Fibroblast of skin of abdomen (primary cell): Measurements from ENCODE around the gene UAP1.

Experiments
- DNase-seq: peaks from one replicate; pipeline ENCODE4 v3.0.0-alpha.2; 2013

UAP1 gene

DNA sequence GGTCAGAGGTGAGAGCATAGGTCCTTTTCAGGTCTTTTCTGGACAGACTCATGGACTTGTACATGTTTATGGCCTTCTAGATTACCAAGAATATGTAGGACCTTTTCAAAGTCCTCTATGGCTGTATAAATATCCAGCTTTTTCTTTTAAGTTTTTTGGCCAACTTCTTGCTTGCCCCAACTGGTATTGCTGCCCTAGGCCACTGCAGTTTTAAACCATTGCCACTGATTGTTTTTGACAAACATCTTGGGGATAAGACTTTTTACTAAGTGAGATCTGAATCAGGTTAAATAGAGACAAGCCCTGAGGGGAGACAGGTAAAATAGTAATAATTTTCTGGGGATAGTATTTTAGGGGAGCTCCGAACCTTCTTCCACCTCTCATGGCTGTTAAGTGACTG lies 56.0 kb downstream of the UAP1 start:
- DNase-seq: no peak

DNA sequence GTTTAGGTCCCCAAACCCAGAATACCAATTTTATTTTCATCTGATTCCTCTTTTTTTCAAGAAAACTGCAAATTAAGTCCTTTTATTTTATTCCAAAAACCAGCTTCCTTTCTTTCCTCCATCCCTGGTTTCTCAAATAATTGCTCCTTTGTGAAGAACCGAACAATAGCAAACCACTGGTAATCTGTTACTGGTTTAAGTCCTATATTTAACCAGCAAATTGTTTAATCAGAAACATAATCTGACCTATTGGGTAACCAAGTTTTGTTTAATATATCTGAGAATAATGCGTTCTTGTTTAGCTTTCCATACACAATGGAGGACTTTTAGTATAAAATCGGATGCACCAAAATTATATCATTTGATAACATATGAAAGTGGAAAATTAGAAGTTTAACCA lies 57.6 kb downstream of the UAP1 start:
- DNase-seq: no peak

DNA sequence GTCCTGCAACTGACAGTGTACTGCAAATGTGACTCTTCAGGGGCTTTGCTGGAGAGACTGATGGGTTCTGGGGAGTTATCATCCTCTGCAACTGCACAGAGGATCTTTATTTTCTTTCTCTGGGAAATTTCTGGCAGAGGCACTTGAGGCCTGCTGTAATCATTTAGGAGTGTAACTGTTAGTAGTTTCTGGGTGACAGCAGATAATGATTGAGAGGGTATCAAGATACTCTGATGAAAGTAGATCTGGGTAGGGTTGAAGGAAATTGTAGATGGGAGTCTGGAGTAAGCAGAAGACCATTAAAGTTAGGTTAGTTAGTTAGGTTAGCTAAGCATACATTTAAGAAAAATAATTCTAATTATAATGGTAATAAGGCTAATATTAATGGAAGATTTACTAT lies 59.7 kb downstream of the UAP1 start:
- no peak for DNase-seq

DNA sequence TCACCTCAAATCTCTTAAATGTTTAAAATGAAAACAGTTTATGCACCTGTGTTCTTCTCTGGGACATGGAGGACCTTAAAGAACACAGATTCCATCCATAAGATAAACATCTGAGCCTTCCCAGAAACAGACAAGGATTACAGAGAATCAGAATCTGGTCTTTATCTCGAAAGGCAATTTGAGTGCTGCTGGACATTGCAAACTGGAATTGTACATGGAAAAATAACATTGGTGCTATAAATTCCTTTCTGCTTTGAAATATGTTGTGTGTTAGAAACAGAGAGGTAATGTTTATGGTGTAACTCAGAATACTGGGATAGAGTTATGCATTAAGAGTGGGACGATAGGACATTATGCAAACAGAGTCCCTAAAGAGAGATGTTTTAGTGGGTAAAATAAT lies 64.2 kb downstream of the UAP1 start:
- DNase-seq: no peak

DNA sequence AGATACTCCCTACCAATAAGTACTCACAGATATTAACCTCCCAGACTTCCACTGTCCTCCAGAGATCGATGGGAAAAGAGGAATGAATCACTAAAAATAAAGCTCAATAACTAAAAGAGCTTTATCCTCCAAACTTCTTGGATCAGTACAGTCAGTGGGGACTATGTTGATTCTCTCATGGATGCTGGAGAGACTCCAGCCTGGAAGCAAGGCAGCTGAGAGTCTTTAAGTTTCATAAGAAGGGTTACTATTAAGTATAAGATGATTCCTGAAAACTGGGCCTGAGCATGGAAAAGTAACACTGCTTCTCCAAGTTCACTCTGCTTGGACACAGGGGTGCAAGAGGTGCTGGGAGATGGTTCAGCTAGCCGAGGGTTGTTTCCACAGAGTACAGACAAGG lies 64.6 kb downstream of the UAP1 start:
- peak; percentile 28 for DNase-seq

DNA sequence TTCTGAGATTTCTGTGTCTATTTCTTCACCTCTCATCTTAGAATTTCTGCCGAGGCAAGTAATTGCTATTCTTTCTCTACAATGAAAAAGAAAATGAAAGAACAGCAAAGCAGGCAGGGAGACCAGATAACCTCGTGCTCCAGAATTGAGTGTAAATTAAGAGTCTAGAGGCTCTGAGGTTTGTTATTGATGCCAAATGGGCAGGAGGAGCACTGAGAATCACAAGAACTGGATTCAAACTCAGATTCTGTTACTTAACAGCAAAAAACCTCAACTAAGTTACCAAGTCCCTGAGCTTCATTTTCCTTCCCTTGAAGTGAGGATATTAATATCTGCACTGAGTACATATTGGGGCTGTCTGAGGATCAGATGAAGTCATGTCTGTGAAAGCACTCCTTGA lies 65.2 kb downstream of the UAP1 start:
- no peak for DNase-seq

DNA sequence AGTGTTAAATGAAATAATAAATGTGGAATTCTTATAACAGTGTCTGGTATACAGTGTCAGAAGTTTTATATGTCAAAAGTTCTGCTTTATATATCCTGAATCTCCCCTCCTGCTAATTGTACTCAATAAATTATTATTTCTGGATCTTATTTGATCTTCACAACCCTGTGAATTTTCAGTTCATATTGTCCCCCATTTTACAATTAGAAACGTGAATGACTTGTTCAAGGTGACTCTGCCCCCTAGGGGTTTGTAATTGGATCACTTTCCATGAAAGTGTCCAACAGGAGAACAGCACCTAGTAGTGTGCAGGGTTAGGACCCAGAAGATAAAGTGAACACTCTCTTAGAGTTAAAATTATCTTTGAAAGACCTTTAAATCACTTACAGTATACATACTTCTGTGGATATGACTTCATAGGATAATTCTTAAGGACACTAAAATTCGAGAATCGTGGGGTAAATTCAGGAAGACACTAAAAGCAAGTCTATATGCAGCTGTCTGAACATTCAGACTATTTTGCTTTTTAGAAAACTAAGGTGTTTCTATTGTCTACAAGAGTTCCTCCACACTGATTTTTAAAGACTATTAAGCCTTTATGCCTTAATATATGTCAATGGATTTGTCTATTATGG lies 66.3 kb downstream of the UAP1 start:
- DNase-seq: peak; percentile 47

DNA sequence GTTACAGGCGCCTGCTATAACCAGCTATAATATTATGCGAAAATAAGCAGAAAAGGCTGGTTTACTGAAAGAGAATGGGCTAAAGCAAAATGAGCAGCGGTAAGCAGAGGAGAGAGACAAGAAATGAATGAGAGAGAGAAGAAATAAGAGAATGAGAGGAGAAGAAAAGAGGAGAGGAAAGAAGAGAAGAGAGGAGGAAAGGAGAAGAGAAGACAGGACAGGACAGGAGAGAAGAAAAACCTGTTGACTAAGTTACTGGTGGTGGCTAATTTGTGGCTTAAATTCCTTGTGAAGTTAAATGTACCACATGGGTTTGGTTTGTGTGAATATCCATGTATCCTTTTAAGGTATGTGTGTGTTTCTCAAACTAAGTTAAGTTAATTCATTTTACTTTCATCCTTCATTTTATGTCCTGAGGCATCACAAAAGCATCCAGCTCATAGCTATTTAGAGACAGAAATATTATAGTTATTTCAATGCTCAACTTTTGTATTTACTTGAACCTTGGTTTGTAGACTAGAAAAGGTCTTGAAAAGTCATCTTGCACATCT lies 67.6 kb downstream of the UAP1 start:
- peak; percentile 82 for DNase-seq

DNA sequence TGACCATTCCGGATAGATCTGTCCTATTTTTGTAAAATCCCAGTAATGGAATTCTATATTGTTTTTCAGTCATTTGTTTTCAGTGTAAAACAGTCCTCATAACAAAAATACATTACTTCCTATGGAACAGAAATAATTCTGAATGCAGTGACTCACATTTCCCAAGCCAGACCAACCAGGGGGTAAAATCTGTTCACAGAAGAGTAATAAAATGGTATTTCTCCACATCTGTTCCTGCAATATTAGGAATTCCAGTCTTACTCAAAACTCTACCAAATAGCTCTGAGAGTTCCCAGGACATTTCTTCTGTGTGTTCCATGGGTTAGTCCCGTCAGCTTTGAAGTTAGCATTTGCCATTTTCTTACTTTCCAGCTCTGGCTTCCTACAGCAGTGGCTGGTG lies 68.1 kb downstream of the UAP1 start:
- peak; percentile 93 for DNase-seq

DNA sequence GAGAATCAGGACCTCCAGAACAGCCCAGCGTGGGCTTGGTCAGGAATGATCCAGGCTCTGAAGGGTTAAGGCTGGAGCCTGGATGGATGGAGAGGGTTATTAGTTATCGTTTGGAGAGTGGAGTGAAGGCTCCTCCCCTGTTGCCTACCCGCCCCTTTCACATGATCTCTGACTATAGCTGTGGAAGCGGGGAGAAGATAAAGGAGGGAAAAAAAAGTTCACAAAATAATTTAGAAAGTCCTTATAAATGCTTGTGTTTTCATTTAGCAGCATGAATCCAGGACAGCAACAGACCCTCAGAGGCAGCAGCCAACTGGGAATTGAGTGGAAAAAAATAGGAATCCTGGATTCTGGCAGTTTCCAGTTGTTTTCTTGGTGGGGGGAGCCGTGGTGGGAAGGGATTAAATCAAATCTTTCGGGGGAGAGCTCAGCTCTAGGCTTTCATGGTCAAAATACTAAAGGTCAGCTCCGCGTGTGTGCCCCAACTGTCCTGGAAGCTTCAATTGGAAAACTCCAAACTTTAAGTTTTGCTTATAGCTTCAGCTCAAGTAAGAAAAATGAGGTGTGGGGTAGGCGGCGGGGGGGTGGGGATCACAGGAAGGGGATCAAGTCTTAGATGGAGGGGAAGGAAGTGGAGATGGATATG lies 70.1 kb downstream of the UAP1 start:
- DNase-seq: peak; percentile 84

DNA sequence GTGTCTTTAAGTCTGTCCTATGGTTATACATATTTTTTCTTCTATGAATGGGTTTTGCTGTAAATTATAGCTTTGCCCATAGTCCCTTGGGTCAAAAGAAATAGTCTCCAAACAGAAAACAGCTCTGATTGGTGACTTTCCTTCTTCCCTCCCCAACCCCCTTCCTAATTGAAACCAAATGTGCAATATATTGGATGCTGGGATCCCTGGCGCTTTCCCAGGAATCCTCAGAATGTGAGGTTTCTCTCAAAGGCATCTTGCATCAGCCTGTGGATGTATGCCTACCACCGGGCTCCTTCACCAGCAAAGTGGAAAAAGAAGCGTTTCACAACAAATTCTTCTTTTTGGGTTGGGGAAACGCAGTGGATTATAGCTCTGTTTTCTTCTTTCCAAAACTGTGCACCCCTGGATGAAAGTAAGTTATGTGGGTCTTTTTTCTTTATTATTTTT lies 70.7 kb downstream of the UAP1 start, which contains the start of gene DDR2:
Gene DDR2 (plus strand): TSS at position 248 of the 450 bp plus-strand sequence. CDS start 86,600 bp downstream, outside the sequence.
- DNase-seq: peak; percentile 99

DNA sequence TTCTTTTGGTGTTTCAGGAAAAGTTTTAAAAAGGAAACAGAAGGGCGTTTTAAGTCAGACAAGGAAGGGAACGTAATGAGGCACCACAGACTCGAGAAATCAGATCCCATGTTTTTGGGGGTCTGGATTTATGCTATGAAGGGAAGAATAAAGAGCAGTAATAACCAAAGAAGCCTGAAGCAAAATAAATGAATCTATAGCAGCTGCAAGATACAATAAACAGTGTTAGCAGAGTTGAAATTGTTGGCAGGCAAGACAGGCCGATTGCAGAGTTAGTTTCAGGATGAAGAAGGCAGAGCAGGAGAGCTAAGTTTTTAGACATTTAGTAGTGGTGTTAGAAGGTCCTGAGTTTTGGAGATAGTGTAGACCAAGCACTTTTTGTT lies 71.2 kb downstream of the UAP1 start:
- DNase-seq: peak; percentile 23

DNA sequence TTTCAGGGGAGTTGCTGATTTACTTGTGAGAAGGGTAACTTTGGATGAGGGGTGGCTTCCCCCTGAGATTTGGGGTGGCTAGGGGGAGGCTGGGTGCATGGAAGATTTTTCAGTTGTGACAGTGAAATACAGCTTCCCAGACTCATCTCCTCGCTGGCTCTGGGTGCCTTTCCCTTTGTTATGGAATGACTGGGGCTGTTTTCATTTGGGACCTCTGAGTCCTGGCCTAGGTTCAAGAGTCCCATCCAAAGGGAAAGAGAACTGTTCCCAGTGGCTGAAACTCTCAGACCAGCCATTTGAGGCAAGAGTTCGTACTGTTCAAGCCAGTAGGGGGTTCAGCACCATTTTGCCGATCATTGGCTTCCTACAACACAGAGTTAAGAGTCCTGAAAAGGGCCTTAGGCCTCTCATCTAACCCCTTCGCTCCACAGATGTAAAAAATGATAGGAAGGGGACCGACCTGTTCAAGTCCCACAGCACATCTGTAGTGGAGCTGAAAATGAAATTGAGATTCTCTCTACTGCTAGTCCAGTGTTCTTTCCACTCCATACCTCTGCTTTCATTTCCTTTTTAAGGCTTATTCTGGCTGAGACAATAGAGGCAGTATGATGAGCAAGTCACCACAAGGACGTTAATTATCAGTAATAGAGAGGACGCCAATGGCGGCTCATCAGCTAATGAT lies 71.7 kb downstream of the UAP1 start:
- DNase-seq: peak; percentile 68

DNA sequence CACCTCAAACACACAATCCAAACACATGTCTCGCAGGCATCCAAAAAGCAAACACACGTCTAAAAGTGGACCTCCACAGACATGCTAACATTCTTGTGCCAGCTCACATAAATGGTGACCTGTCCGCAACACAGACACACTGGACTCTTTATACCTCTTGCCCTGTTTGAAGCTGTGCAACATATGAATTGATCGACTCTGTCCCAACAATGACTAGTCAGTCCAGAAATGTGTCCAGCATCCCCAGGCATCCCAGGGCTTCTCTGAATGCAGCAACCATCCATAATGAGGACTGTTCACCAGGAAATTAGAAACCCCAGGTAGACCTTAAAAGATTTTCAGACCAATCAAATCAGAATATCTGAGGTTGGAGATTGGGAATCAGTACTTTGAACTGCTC lies 73.9 kb downstream of the UAP1 start:
- no peak for DNase-seq

DNA sequence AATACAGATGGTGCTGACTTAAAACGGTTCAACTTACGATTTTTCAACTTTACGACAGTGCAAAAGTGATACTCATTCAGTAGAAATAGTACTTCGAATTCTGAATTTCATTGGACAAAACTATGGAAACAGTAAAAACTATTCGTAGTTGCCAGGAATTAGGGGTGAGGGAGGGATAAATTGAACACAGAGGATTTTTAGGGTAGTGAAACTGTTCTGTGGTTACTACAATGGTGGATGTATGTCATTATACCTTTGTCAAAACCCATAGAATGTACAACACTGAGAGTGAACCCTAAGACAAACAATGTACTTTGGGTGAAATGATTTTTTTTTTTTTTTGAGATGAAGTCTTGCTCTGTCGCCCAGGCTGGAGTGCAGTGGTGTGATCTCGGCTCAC lies 78.2 kb downstream of the UAP1 start:
- DNase-seq: no peak

DNA sequence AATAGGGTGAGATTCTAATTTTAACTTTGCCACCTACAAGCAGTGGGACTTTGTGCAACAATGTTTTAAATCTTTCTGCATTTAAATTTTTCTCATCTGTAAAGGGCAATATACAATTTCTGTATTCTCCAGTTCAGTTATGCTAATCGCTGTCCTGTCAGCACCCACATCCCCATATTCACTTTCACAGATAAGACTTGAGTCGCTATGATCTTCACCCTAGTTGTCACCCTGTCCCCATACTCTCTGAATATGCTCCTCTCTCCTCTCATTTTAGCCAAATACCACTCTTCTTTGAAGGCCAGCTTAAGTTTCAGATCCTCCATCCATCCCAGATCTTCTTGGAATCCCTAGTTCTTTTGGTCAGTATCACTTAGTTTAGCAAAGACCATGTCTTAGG lies 79.6 kb downstream of the UAP1 start:
- no peak for DNase-seq

DNA sequence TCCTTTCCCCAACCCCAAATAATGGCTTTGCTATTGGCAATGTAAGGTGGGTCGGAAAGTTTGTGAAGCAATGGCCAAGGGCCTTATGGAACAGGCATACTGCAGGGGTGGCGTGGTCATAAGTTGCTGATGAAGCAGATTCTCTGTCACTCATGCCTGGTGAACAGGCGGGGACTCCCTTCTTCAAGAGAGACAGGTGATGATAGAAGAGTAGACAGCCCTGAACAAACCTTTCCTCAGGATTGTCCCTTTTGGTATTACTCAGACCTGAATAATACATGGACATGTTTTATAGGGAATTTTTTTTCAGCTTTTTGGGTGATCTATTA lies 83.4 kb downstream of the UAP1 start:
- DNase-seq: no peak

DNA sequence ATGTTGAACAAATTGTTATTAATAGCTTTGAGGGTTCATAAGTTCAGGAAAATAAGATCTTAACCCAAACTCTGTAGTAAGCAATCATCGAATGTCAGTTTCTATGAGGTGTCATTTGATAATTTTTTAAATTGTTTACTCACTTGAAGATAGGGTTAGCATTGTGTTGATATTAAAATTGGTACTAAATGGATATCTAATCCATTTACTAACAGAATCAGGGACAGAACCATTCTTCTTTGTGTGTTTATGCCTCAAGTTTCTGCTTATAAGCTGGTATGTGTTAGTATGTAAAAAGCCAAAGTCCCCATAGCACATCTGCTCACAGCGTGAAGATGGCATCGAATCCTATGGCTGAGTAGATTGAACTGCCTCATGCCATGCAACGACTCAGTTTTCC lies 84.1 kb downstream of the UAP1 start:
- no peak for DNase-seq

DNA sequence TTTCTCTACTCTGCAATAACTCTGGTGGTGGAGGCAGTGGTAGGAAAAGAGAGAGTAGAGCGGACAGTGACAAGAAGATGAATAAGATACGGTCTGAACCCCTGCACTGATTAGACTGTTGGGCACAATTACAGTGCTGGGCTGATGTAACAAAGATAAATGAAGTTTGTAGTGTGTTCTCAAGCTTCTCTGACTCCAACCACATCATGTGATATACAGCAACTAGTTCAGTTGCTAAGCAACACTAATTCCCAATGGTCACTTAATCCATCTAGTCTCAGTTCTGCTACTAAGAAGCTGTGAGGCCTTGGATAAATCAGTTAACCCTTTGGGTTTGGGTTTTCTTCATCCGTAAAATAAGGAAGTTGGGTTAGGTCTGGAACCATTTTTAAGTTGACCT lies 88.1 kb downstream of the UAP1 start:
- DNase-seq: no peak
